Measurements from ENCODE around the gene NUDT17.
A peak's percentile ranks its signal among the peaks of the same experiment; 100 is the strongest.
"Not testable (repeated sequence)": the region's sequence is repeated elsewhere in the genome, so short reads cannot be mapped to it uniquely, and the experiment has no call there.

The NUDT17 gene

DNA sequence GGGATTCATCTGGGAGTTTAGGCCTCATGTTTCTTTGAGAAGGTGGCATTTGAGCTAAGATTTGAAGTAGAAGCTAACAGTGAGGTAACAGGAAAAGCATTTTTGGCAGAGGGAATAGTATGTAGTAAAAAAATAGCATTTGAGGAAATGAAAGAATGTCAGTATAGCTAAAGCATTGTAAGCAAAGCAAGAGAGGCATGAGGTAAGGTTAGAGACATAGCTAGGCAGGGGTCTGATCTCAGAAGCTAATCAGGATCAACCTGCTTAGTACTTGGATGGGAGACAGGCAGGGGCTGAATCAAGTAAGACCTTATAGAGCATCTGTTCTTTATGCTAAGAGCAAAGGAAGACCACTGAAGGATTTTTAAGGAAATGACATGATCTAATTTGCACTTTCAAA is 17.5 kb upstream of the NUDT17 start:
- no peak for DNase-seq (ENCODE audit: extremely low spot score)
- TF ChIP-seq, protein P1, sequence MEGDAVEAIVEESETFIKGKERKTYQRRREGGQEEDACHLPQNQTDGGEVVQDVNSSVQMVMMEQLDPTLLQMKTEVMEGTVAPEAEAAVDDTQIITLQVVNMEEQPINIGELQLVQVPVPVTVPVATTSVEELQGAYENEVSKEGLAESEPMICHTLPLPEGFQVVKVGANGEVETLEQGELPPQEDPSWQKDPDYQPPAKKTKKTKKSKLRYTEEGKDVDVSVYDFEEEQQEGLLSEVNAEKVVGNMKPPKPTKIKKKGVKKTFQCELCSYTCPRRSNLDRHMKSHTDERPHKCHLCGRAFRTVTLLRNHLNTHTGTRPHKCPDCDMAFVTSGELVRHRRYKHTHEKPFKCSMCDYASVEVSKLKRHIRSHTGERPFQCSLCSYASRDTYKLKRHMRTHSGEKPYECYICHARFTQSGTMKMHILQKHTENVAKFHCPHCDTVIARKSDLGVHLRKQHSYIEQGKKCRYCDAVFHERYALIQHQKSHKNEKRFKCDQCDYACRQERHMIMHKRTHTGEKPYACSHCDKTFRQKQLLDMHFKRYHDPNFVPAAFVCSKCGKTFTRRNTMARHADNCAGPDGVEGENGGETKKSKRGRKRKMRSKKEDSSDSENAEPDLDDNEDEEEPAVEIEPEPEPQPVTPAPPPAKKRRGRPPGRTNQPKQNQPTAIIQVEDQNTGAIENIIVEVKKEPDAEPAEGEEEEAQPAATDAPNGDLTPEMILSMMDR (IDR thresholded peaks at IDR 0.05; ENCODE audit: control extremely low read depth, extremely low read depth, low read depth, missing control alignments): no peak
- POLR2A ChIA-PET: interaction anchor here (1.6 kb wide), 1 partner anchor 10 kb away, joined by 3 read pairs; no protein-coding TSS in a partner anchor
- CTCF ChIA-PET: interaction anchor here (1.7 to 16.6 kb wide), 2 partner anchors 17 to 31 kb away, joined by 5 to 277 read pairs; partner anchors contain the start of genes NUDT17 and PIAS3

DNA sequence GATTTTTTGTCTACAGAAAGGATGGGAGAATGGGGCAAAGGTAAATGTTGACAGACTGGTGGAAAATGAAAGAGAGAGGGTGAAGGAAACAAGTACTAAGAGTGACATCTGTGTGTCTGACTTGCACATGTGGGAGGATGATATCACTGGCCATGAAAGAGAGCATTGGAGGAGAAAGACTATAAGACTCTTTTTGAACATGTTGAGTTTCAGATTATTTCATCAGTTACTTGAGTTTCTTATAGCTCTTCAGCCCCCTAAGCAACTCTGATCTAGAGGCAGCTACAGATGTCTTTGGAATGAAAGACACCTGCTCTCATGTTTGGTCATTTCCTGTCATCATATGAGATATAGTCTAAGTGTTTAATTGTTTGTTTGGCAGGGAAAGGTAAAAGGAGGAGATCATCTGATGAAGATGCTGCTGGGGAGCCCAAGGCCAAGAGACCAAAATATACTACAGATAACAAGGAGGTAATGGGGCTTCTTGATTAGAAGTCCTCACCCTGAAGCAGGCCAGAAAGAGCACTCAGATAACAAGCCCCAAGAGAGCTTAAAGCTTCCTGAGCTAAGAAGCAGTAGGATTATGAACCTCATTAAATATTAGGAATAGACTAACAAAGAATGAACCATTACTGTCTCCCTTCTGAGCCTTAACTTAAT is 16.9 kb upstream of the NUDT17 start:
- CTCF ChIA-PET: interaction anchor here (1.7 to 16.6 kb wide), 2 partner anchors 16 to 30 kb away, joined by 5 to 277 read pairs; partner anchors contain the start of genes NUDT17 and PIAS3
- TF ChIP-seq, protein P1 (IDR thresholded peaks at IDR 0.05; ENCODE audit: control extremely low read depth, extremely low read depth, low read depth, missing control alignments): no peak
- POLR2A ChIA-PET: interaction anchor here (1.6 kb wide), 1 partner anchor 10 kb away, joined by 3 read pairs; no protein-coding TSS in a partner anchor
- DNase-seq (ENCODE audit: extremely low spot score): peak; percentile 54

DNA sequence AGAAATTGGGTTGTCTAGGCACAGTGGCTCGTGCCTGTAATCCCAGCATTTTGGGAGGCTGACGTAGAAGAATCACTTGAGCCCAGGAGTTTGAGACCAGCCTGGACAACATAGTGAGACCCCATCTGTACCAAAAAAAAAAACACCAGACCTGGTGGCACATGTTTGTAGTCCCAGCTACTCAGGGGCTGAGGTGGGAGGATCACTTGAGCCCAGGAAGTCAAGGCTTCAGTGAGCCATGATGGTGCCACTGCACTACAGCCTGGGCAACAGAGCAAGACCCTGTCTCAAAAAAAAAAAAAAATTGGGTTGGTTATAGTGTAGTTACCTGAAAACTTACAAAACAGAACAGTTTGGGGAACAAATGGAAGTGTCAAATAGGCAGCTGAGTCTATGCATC is 14.6 kb upstream of the NUDT17 start:
- CTCF ChIA-PET: interaction anchor here (16.6 kb wide), 1 partner anchor 14 kb away, joined by 277 read pairs; the partner anchor contains the start of gene NUDT17
- POLR2A ChIA-PET; DNase-seq (ENCODE audit: extremely low spot score): not testable (repeated sequence)

DNA sequence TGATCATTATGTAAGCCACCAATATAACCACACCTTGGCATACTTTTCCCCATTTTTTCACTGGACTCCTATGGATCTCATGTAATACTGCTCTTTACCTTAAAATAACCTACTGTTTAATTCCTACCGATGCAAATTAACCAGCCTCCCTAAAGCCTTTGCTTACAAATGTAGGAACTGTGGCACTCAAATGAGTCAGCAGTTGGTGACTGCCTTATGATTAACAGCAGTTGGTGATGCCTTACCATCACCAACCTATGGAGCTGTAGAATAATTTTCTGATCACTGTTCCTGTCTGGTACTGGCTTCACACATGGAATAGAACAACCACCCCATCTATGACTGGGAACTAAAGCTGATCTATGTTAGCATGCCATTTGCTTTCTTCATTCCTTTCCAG is 7.8 kb upstream of the NUDT17 start:
- TF ChIP-seq, protein P1 (IDR thresholded peaks at IDR 0.05; ENCODE audit: control extremely low read depth, extremely low read depth, low read depth, missing control alignments): no peak
- ChIA-PET CTCF (interaction anchor here (14.9 to 16.6 kb wide), 2 partner anchors 6 to 7 kb away, joined by 277 read pairs; partner anchors contain the start of genes NUDT17, POLR3C and RNF115), POLR2A (interaction anchor here (0.9 kb wide), 1 partner anchor 10 kb away, joined by 3 read pairs; no protein-coding TSS in a partner anchor)
- DNase-seq (ENCODE audit: extremely low spot score): no peak

DNA sequence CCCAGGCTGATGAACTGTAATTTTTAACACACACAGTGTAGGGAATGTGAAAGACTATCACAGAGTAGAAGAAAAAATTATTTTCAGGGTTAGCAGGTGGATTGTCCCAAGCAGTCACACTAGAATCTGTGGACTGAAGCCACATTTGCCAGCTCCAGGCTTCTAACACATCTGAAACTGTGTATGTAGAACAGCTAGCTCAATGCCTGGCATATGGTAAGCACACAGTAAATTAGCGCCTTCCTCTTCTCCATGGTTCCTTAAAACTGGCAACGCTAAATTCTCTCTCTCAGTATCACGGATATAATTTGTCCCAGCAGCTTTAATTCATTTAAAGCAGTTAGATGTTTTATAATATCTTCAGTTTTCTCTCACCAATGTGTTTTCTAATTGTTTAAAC is 2.4 kb upstream of the NUDT17 start:
- TF ChIP-seq, protein P1 (IDR thresholded peaks at IDR 0.05; ENCODE audit: control extremely low read depth, extremely low read depth, low read depth, missing control alignments): no peak
- no peak for DNase-seq (ENCODE audit: extremely low spot score)
- CTCF ChIA-PET: interaction anchor here (1.2 to 14.9 kb wide), 9 partner anchors 11 to 174 kb away, joined by 3 to 277 read pairs (median 24); partner anchors contain the start of genes ITGA10, LIX1L, PIAS3 and POLR3C
- POLR2A ChIA-PET: no interaction called here

DNA sequence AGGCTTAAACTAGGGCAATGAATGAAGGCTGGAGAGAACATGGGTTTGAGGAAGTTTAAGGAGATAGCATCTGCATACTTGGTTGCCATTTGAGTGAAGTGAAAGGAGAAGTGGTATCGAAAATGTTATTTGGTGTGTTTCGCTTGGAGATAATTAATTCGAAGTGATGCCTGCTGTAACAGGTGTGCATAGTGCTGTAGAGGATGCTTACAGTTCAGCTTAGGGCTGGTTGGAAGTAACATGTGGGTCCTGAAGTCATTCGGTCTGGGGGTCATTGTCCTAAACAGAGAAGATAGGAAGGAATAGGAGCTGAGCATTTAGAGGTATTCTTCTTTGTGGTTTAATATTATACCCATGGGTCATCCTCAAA is 301 bp upstream of the NUDT17 start:
- ChIA-PET CTCF (interaction anchor here (0.6 to 14.9 kb wide), 44 partner anchors 13 to 246 kb away, joined by 3 to 277 read pairs (median 5); partner anchors contain the start of genes ANKRD34A, ANKRD35, CD160 and HJV), POLR2A (interaction anchor here (1.0 to 1.8 kb wide), 3 partner anchors 10 to 15 kb away, joined by 3 to 13 read pairs (median 4); partner anchors contain the start of gene PIAS3)
- TF ChIP-seq, protein P1 (IDR thresholded peaks at IDR 0.05; ENCODE audit: control extremely low read depth, extremely low read depth, low read depth, missing control alignments): no peak
- DNase-seq (ENCODE audit: extremely low spot score): peak; percentile 77
